NB4 (cell line): Measurements from ENCODE around the gene ARFGAP1.

Experiments used
- DNase-seq: peaks from one replicate; pipeline ENCODE4 v3.0.0; 2010; ENCODE audit warnings: low read depth
- H3K4me3 ChIP-seq: one replicate; pipeline ENCODE4 v1.5.1; 2011; ENCODE audit warnings: mild to moderate bottlenecking, low read depth, low read length, moderate library complexity
- MAX ChIP-seq: IDR thresholded peaks from 2 replicates; pipeline ENCODE4 v1.6.1; 2011; ENCODE audit warnings: low read depth, low read length
- MYC ChIP-seq: IDR thresholded peaks from 2 replicates; pipeline ENCODE4 v1.6.1; 2011; ENCODE audit warnings: low read depth, low read length
- POLR2A ChIP-seq: IDR thresholded peaks from 2 replicates; pipeline ENCODE4 v1.6.1; 2011; ENCODE audit warnings: mild to moderate bottlenecking; ENCODE audit not compliant: insufficient read length; ENCODE audit errors: extremely low read depth
- TF ChIP-seq, protein P1 (sequence below): IDR thresholded peaks from one replicate; pipeline ENCODE4 v1.5.1; 2012; ENCODE audit warnings: low read depth, low read length

The ARFGAP1 gene

GRCh38 chr20:63268671-63269439, 3.8 kb upstream of the ARFGAP1 start:
- DNase-seq = no peak
- H3K4me3 ChIP-seq = no peak overlapping the region
- TF ChIP-seq MAX (no peak), MYC (no peak), POLR2A (no peak)
- TF ChIP-seq, protein P1, sequence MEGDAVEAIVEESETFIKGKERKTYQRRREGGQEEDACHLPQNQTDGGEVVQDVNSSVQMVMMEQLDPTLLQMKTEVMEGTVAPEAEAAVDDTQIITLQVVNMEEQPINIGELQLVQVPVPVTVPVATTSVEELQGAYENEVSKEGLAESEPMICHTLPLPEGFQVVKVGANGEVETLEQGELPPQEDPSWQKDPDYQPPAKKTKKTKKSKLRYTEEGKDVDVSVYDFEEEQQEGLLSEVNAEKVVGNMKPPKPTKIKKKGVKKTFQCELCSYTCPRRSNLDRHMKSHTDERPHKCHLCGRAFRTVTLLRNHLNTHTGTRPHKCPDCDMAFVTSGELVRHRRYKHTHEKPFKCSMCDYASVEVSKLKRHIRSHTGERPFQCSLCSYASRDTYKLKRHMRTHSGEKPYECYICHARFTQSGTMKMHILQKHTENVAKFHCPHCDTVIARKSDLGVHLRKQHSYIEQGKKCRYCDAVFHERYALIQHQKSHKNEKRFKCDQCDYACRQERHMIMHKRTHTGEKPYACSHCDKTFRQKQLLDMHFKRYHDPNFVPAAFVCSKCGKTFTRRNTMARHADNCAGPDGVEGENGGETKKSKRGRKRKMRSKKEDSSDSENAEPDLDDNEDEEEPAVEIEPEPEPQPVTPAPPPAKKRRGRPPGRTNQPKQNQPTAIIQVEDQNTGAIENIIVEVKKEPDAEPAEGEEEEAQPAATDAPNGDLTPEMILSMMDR = no peak

DNA sequence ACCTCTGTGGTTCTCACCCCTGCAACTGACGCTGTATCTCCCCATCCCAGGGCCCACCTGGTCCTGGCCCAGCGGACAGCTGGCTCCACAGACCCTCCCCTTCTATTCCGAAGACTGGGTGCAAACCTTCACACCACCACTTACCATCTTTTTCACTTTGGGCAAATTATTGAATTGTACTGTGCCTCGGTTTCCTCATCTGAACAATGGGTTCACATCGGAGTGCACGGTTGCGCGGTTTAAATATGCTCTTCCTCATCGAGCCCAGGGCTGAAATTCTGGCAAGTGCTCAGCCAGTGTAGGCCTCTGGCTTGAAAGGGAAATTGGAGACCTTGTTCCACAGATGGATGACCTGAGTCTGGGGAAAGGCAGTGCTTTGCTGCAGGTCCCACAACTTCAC, 2.9 kb upstream of the ARFGAP1 start:
- no peak for DNase-seq
- H3K4me3 ChIP-seq = no peak overlapping the region
- TF ChIP-seq POLR2A (no peak), MYC (no peak), MAX (no peak)
- TF ChIP-seq, protein P1 = no peak

DNA sequence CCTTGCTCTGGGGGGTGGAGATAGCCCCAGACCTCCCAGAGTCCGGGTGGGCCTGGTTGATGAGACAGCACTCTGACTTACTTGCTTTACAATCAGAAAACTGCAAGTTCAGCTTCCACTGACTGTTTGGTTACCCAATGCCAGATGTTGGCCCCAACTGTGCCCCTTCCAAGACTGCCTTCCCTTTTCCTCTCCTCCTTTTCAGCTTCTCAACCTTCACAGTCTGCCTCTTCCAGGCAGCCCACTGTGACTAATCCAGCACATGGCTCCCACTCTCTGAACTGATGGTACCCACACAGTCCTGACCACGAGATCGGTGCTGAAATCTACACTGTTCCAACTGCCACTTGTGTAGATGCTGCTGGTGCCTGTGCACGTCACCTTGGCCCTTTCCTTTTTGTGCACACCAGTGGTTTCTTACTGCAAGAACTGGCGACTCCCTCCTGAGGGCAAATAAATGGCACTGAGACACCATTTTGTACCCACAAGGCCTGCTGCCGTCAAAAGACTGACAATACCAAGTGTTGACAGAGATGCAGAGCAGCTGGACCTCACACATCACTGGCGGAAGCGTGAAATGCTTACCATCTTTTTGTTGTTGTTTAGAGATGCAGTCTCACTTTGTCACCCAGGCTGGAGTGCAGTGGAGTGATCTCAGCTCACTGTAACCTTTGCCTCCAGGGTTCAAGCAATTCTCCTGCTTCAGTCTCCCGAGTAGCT, 1.8 kb upstream of the ARFGAP1 start:
- H3K4me3 ChIP-seq = no peak overlapping the region
- DNase-seq = peak; percentile 26
- no peak for TF ChIP-seq MYC
- no peak for TF ChIP-seq POLR2A
- TF ChIP-seq MAX = no peak
- TF ChIP-seq, protein P1 = no peak

- H3K4me3 ChIP-seq = peak overlapping the region; percentile 86
- DNase-seq = no peak
- TF ChIP-seq POLR2A (no peak), MAX (no peak)
- TF ChIP-seq, protein P1 = no peak
These were observed 506 bp downstream of the ARFGAP1 start for GRCh38 chr20:63273059-63273579.

DNA sequence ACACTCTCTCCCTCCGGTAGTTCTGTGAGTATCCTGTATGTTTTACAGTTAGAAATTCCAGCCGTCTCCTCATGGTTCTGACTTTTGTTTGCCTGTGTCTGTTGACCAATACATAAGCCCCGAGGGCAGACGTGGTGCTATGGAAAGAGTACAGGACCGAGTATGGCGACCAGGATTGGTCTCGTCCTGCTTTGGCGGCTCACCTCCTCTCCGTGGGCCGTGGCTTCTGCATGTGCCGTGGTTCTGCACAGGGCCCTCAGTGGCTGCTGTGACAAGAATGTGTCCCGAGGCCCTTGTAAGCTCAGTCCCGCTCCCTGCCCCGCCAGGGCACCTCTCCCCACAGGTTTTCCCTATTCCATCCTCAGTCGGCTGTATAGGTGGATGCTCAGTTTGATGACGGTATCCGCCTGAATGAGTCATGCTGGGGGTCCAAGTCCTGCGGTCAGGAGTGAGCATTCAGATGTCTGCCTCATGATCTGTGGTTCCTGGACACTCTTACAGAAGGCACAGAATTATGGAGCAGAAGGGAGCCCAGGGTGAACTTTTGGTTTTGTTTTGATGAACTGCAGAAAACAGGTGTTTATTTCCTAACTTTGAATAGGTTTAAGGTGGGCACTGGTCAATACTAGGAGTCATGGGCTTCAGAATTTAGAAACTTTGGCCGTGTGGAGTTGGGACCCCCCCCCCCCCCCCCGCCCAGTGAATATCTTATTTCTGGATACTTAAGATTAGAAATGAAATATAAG, 1.2 kb downstream of the ARFGAP1 start:
- DNase-seq = peak; percentile 55
- peak overlapping the region; percentile 86 for H3K4me3 ChIP-seq
- TF ChIP-seq, protein P1 = no peak
- TF ChIP-seq MYC (no peak), MAX (no peak), POLR2A (no peak)
